Measurements from ENCODE around the gene MICAL1.
A peak's percentile ranks its signal among the peaks of the same experiment; 100 is the strongest.
"Not testable (repeated sequence)": the region's sequence is repeated elsewhere in the genome, so short reads cannot be mapped to it uniquely, and the experiment has no call there.

The MICAL1 gene

DNA sequence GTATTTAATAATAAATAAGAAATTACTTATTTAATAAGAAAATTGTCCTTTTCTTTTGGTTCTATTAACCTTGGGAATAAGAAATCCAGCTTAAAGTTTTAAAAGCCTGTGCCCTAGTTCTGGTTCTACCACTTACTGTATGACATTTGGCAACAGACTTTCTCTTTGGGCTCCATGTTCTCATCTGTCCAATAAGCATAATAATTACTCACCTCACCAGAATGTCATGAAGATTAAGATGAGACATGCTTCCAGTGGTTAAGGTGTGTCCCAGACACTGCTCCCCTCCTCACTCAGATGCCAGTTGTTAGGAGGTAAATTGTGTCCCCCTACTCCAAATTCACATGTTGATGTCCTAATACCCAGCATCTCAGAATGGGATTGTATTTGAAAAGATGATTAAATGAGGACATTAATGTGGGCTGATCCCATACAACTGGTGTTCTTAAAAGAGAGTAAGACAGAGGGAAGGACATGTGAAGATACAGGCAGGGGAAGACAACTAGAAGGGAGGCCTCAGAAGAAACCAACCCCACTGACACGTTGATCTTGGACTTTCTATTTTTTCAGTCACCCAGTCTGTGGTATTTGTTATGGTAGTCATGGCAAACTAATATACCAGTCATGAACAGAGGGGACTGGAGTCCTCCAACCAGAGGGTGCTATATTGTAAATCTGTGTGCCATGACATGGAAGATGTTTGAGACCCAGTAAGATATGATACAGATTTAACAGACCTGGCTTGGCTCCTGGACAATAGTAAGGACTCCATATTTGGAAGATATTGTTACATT is 6.4 kb upstream of the MICAL1 start:
- H3K36me3 ChIP-seq (ENCODE audit: control insufficient read depth, insufficient read depth, low read length) = peaks cover 49% of the 10 kb centered on the region
- WGBS, 2 experiments (ENCODE audit: insufficient coverage in 2 of 2) = 100% methylated on average over 1 of the region's 1 CpG; no CpG with 5 or more reads in 1 of the 2 experiments
- no peak overlapping the region for H3K27ac ChIP-seq (ENCODE audit: low read depth, low read length, severe bottlenecking)
- H3K4me3 ChIP-seq (ENCODE audit: extremely low read depth, insufficient read depth, low read length, poor library complexity, severe bottlenecking) = no peak overlapping the region
- no peaks in the 10 kb centered on the region for H3K9me3 ChIP-seq (ENCODE audit: control insufficient read depth, low read length)
- H3K4me1 ChIP-seq (ENCODE audit: control insufficient read depth, insufficient read depth, low read length, poor library complexity, severe bottlenecking) = no peaks in the 10 kb centered on the region

DNA sequence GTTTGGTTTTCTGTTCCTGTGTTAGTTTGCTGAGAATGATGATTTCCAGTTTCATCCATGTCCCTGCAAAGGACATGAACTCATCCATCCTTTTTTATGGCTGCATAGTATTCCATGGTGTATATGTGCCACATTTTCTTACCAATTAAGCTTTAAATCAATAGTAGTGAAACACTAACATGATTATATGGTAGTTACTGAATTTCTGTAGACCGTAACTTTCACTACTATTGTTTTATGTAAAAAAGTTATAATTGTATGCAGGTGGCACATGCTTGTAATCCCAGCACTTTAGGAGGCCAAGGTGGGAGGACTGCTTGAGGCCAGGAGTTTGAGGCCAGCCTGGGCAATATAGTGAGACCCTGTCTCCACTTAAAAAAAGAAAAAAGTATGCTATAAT is 5.6 kb upstream of the MICAL1 start:
- H3K27ac ChIP-seq (ENCODE audit: low read depth, low read length, severe bottlenecking); H3K9me3 ChIP-seq (ENCODE audit: control insufficient read depth, low read length); H3K4me3 ChIP-seq (ENCODE audit: extremely low read depth, insufficient read depth, low read length, poor library complexity, severe bottlenecking); H3K4me1 ChIP-seq (ENCODE audit: control insufficient read depth, insufficient read depth, low read length, poor library complexity, severe bottlenecking): not testable (repeated sequence)
- 100% methylated on average over 1 of the region's 1 CpG; no CpG with 5 or more reads in 1 of the 2 experiments for WGBS, 2 experiments (ENCODE audit: insufficient coverage in 2 of 2)
- H3K36me3 ChIP-seq (ENCODE audit: control insufficient read depth, insufficient read depth, low read length) = peaks cover 41% of the 10 kb centered on the region

DNA sequence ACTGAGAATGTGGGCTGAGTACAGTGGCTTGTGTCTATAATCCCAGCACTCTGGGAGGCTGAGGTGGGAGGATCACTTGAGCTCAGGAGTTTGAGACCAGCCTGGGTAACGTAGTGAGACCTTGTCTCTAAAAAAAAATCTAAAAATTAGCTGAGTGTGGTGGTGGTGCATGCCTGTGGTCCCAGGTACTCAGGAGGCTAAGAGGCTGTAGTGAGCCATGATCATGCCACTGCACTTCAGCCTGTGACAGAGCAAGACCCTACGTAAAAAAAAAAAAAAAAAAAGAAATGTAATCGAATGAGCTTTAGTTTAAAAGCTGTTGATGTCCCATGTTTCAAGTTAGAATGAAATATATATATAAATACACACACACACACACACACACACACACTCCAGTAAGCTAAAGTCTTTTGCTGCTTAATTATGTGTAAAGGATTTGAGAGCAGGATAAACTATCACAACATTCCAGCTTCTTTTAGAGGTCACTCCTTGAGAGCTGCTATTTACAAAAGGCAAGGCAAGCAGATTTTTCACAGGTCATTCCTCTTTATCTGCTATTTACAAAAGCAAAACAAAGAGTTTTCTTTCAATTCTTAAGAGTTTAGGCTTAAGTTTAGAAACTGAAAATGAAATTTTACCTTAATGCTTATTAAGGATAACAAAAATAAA is 4.7 kb upstream of the MICAL1 start:
- Histone ChIP-seq H3K4me3 (ENCODE audit: extremely low read depth, insufficient read depth, low read length, poor library complexity, severe bottlenecking) (no peak overlapping the region), H3K9me3 (ENCODE audit: control insufficient read depth, low read length) (no peaks in the 10 kb centered on the region), H3K27ac (ENCODE audit: low read depth, low read length, severe bottlenecking) (no peak overlapping the region), H3K4me1 (ENCODE audit: control insufficient read depth, insufficient read depth, low read length, poor library complexity, severe bottlenecking) (no peaks in the 10 kb centered on the region), H3K36me3 (ENCODE audit: control insufficient read depth, insufficient read depth, low read length) (peaks cover 32% of the 10 kb centered on the region)
- WGBS, 2 experiments (ENCODE audit: insufficient coverage in 2 of 2) = 71% methylated on average over 1 of the region's 3 CpGs; no CpG with 5 or more reads in 1 of the 2 experiments

DNA sequence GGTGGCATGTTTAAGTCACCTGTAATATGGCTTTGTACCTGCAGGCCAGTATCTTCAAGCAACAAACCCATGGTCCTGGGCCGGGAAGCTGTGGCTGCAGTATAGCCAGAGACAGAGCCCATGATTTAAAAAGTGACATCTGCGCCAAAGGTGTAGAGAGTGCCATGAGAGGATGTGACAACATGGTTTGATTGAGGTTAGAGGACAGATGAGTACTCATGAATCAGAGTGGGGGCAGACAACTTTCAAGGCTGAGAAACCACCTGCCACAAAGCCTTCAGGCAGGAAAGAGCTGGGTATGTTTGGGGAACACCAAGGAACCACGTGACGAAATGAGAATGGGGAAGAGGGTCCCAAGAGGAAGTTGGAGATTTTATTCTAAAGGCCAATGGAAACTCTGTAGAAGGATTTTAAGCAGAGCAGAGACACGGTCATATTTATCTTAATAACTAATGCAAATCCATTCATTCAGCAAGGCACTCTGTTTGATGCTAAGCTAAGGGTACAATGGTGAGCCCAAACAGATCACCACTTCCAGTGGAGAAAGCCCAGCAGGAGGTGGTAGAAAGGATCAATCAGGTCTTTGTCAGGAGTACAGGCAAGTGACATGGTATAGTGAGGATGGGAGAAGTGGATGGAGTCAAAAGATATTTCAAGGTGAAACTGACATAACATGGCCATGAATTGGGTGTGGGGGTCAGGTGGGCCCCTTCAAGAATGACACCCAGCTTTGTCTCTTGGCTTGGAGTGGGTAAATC is 3.4 kb upstream of the MICAL1 start:
- no peaks in the 10 kb centered on the region for H3K9me3 ChIP-seq (ENCODE audit: control insufficient read depth, low read length)
- 85 to 98% methylated on average over 4 to 5 of the region's 5 CpGs for WGBS, 2 experiments (ENCODE audit: insufficient coverage in 2 of 2)
- H3K4me3 ChIP-seq (ENCODE audit: extremely low read depth, insufficient read depth, low read length, poor library complexity, severe bottlenecking) = no peak overlapping the region
- peaks cover 24% of the 10 kb centered on the region for H3K36me3 ChIP-seq (ENCODE audit: control insufficient read depth, insufficient read depth, low read length)
- no peak overlapping the region for H3K27ac ChIP-seq (ENCODE audit: low read depth, low read length, severe bottlenecking)
- H3K4me1 ChIP-seq (ENCODE audit: control insufficient read depth, insufficient read depth, low read length, poor library complexity, severe bottlenecking) = peaks cover 6% of the 10 kb centered on the region

DNA sequence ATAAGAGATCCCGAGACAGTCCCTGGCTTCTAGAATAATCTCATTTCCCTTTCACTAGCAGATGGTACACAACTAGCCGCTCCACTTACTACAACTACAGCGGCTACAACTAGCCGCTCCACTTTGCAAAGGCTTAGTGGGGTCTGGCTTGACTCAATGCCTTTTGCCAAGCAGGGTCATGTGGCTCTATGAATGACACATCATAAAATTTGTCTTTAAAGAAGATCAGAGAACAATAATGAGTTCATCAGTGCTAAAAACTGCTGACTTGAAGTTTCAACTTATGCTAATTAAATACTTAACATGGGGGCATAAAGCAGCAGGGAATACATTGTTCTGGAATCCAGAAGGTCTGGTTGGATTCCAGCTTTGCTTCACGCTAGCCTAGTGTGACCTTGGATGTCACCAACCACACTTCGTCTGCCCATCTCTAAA is 2.0 kb upstream of the MICAL1 start:
- Histone ChIP-seq H3K27ac (ENCODE audit: low read depth, low read length, severe bottlenecking) (no peak overlapping the region), H3K4me3 (ENCODE audit: extremely low read depth, insufficient read depth, low read length, poor library complexity, severe bottlenecking) (no peak overlapping the region), H3K36me3 (ENCODE audit: control insufficient read depth, insufficient read depth, low read length) (peaks cover 28% of the 10 kb centered on the region), H3K4me1 (ENCODE audit: control insufficient read depth, insufficient read depth, low read length, poor library complexity, severe bottlenecking) (peaks cover 16% of the 10 kb centered on the region), H3K9me3 (ENCODE audit: control insufficient read depth, low read length) (no peaks in the 10 kb centered on the region)
- WGBS, 2 experiments (ENCODE audit: insufficient coverage in 2 of 2) = 82 to 85% methylated on average over 5 to 6 of the region's 6 CpGs

DNA sequence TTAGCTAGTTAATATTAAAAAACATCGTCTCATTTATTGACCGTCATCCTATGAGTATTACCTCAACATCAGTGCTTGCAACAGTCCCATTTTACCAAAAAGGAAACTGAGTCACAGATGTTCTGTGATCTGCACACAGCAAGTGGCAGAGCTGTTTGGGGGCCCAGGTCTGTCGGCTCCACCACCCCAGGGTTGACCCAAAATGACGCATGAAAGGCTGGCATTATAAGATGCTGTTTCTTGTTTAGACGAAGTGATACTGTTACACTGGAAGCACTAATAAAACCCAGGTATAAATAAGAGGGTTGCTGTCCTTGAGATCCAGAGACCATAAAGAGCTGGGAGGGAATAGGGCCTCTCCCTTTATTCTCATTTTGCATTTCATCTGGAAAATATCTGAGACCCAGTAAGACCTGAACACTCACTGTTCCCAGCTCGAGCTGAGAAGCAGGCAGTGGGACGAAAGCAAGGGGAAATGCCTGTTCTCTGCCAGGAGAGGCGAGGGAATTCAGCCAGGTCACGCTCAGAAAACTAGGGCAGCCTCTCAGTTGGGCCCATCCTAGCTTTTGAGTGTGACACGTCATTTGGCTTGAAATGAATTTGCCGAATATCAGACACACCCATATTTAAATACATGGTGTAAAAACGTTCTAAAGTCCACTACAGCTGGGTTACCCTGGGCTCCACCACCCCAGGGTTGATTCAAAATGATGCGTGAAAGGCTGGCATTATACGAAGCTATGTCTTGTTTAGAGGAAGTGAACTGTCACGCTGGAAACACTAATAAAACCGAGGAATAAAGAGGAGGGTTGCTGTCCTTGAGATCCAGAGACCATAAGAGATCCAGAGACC is 1.4 kb upstream of the MICAL1 start:
- 75 to 85% methylated on average over 14 of the region's 16 CpGs for WGBS, 2 experiments (ENCODE audit: insufficient coverage in 2 of 2)
- peak overlapping the region; percentile 69 for H3K4me3 ChIP-seq (ENCODE audit: extremely low read depth, insufficient read depth, low read length, poor library complexity, severe bottlenecking)
- H3K36me3 ChIP-seq (ENCODE audit: control insufficient read depth, insufficient read depth, low read length) = peaks cover 28% of the 10 kb centered on the region
- no peaks in the 10 kb centered on the region for H3K9me3 ChIP-seq (ENCODE audit: control insufficient read depth, low read length)
- H3K4me1 ChIP-seq (ENCODE audit: control insufficient read depth, insufficient read depth, low read length, poor library complexity, severe bottlenecking) = peaks cover 16% of the 10 kb centered on the region
- no peak overlapping the region for H3K27ac ChIP-seq (ENCODE audit: low read depth, low read length, severe bottlenecking)

DNA sequence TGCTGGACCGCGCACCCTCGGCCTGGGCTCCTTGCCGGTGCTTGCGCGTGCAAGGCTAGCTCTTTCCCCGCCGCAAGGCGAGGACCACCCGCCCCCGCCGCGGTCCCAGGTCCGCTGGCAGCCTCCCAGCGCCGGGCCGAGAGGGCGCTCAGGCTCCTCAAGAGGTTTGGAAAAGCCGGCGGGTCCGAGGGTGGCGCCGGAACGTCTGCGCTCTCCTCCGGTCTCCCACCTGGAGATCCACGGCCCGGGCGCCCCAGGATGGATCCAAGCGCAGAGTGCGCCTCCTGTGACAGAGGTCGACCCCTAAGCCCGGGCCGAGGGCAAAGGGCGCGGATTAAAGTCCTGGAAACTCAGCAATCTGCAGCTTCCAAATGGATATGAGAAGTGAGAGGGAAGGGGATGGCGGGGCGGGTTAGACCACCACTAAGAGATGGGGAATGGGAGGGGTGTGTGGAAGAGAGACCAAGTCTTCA is 575 bp upstream of the MICAL1 start:
- peaks cover 16% of the 10 kb centered on the region for H3K4me1 ChIP-seq (ENCODE audit: control insufficient read depth, insufficient read depth, low read length, poor library complexity, severe bottlenecking)
- H3K36me3 ChIP-seq (ENCODE audit: control insufficient read depth, insufficient read depth, low read length) = peaks cover 31% of the 10 kb centered on the region
- no peak overlapping the region for H3K27ac ChIP-seq (ENCODE audit: low read depth, low read length, severe bottlenecking)
- 2 to 4% methylated on average over 30 to 36 of the region's 38 CpGs for WGBS, 2 experiments (ENCODE audit: insufficient coverage in 2 of 2)
- peak overlapping the region; percentile 69 for H3K4me3 ChIP-seq (ENCODE audit: extremely low read depth, insufficient read depth, low read length, poor library complexity, severe bottlenecking)
- no peaks in the 10 kb centered on the region for H3K9me3 ChIP-seq (ENCODE audit: control insufficient read depth, low read length)

DNA sequence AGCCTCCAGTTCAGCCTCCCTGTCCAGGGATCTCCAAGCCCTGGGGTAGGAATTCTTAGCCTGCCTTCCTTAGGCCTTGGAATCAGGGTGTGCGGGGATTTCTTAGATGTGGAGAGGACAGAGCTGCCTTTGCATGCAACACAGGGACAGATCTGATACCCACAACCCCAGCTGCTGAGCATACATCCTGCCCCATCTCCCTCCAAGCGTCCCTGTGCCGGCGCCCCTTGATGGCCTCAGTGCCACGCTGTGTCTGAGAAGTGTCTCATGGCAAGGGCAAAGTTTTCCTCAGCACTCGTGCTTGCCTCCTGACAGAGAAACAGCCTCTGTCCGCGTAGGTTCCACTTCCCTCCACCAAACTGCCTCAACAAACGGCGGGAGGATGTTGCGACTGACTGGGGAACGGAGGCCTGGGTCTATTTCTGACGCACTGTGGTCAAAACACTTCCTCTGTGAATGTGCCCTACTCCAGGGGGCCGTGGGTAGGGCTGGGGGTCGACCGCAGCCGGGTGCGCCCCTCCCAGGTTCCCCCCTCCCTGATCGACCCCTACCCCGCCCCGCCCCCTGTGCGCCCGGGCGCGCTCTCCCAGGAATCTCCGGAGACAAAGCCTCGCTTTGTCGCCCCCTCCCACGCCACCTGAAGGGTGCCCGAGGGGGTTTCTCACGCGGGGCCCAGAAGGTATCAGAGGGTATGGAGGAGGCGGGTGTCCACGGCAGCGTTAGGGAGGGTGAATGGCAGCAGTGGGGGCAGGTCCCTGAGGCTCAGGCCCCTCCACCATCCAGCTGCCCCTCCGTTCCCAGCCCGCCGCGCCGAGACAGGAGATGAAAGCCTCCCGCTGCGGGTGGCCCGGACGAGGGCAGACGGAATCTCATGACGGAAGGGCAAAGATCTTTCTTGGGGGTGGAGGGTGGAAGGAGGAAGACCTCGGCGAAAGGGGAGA is 806 bp downstream of the MICAL1 start:
- H3K9me3 ChIP-seq (ENCODE audit: control insufficient read depth, low read length) = no peaks in the 10 kb centered on the region
- 2 to 14% methylated on average over 15 to 18 of the region's 48 CpGs for WGBS, 2 experiments (ENCODE audit: insufficient coverage in 2 of 2)
- peaks cover 42% of the 10 kb centered on the region for H3K36me3 ChIP-seq (ENCODE audit: control insufficient read depth, insufficient read depth, low read length)
- H3K4me1 ChIP-seq (ENCODE audit: control insufficient read depth, insufficient read depth, low read length, poor library complexity, severe bottlenecking) = peaks cover 16% of the 10 kb centered on the region
- H3K4me3 ChIP-seq (ENCODE audit: extremely low read depth, insufficient read depth, low read length, poor library complexity, severe bottlenecking) = peak overlapping the region; percentile 69
- H3K27ac ChIP-seq (ENCODE audit: low read depth, low read length, severe bottlenecking) = peak overlapping the region; percentile 64

DNA sequence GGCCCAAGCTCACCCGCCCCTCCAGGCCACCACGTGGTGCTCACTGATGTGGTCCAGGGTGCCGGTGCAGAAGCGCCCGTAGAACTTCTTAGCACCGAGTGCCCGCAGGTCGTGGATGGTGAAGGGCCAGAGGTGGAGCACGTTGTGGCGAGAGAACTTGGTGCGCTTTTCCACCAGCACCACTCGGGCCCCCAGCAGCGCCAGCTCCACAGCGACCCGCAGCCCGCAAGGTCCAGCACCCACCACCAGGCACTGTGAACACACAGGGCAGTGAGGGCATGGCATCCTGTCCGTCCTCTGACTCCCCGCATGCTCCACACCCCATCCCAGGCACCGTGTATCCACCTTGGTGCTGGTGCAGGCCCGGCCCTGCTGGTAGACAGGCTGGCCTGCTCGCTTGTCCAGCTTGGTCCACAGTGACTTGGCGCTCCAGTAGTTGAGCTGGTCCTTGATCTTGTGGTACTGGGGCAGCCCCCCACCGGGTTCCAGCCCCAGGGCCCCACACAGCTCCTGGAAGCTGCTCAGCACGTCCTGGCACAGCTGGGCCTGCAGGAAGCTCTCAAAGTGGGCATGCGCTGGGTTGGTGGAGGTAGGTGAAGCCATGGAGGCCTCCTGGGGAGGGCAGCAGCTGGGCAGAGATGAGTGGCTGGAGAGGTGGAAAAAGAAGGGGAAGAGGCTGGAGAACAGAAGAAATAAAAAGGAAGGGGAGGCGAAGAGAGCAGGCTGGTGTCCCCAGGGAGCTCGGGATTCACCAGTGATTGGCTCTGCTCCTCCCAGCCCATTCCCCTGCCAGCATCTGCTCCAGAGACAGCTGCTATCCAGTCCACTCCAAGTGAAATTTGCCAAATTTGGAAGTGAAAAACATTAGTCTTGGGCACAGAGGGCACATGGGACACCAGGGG is 1.7 kb downstream of the MICAL1 start:
- 90 to 96% methylated on average over 21 to 26 of the region's 27 CpGs for WGBS, 2 experiments (ENCODE audit: insufficient coverage in 2 of 2)

More for the DNA sequence above, 1.7 kb downstream of the MICAL1 start:
- Histone ChIP-seq H3K4me3 (ENCODE audit: extremely low read depth, insufficient read depth, low read length, poor library complexity, severe bottlenecking) (peak overlapping the region; percentile 69), H3K9me3 (ENCODE audit: control insufficient read depth, low read length) (no peaks in the 10 kb centered on the region), H3K36me3 (ENCODE audit: control insufficient read depth, insufficient read depth, low read length) (peaks cover 47% of the 10 kb centered on the region), H3K4me1 (ENCODE audit: control insufficient read depth, insufficient read depth, low read length, poor library complexity, severe bottlenecking) (peaks cover 16% of the 10 kb centered on the region), H3K27ac (ENCODE audit: low read depth, low read length, severe bottlenecking) (no peak overlapping the region)
